ENCODE data around the gene ANKRD33B.

Gene ANKRD33B

GRCh38 chr5:10702911-10703491 is 139.1 kb downstream of the ANKRD33B start:
- DNase-seq = no peak

GRCh38 chr5:10703676-10704075 is 139.8 kb downstream of the ANKRD33B start:
- DNase-seq = no peak

DNA sequence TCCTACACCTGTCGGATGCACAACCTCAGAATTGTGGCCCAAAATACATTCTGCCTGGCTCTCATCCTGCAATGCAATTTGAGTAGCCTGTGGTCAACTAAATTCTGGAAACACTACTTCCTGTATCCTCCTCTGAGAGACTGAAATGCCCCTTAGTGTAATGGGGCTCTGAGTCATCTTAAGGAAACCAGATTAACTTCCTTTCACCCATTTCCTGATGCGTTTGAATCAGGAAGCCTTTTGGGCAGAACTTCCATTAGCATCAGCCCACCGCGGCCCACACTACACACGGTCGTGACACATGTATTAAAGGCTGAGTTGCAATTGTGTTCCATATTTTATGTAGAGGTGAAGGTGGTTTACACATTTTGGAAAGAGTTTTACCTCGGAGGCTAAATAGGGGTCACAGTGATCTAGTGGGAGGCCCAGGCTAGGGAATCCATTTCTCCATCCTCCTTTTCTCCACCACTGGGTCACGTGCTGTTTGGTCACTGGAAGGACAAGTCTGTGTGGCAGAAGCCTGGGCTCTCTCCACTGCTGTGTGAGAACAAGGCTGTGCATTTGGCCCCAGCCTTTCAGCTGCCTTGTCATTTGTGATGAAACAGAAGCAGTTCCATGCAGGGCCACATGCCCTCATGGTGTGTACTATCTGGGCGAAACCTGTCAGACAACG is 141.2 kb downstream of the ANKRD33B start:
- DNase-seq = no peak

- DNase-seq = no peak
These were observed 141.9 kb downstream of the ANKRD33B start for GRCh38 chr5:10705747-10706146.

- no peak for DNase-seq
These were observed 142.5 kb downstream of the ANKRD33B start for GRCh38 chr5:10706326-10706725.

Data from central memory CD4-positive, alpha-beta T cell (primary cell).